ENCODE data around the gene HBA1.

DNA sequence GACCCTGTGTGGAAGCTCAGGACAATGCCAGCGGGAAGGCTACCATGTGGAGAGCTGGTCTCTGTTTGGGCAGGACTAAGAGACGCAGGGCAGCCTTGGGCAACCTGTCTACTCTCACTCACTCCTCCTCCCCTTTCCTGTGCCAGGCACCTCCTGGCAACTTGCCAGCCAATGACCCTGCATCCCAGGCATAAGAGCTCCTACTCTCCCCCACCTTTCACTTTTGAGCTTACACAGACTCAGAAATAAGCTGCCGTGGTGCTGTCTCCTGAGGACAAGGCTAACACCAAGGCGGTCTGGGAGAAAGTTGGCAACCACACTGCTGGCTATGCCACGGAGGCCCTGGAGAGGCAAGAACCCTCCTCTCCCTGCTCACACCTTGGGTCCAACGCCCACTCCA is 8.1 kb upstream of the HBA1 start:
- TF ChIP-seq, protein P1, sequence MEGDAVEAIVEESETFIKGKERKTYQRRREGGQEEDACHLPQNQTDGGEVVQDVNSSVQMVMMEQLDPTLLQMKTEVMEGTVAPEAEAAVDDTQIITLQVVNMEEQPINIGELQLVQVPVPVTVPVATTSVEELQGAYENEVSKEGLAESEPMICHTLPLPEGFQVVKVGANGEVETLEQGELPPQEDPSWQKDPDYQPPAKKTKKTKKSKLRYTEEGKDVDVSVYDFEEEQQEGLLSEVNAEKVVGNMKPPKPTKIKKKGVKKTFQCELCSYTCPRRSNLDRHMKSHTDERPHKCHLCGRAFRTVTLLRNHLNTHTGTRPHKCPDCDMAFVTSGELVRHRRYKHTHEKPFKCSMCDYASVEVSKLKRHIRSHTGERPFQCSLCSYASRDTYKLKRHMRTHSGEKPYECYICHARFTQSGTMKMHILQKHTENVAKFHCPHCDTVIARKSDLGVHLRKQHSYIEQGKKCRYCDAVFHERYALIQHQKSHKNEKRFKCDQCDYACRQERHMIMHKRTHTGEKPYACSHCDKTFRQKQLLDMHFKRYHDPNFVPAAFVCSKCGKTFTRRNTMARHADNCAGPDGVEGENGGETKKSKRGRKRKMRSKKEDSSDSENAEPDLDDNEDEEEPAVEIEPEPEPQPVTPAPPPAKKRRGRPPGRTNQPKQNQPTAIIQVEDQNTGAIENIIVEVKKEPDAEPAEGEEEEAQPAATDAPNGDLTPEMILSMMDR (conservative IDR thresholded peaks at IDR 0.05; ENCODE audit: low read length), result no peak
- TF ChIP-seq EZH2phosphoT487 (IDR thresholded peaks at IDR 0.05; ENCODE audit: borderline replicate concordance, low read depth, low read length), result no peak
